GM19193 (cell line): ENCODE data around the gene MROH7.
A peak's percentile ranks its signal among the peaks of the same experiment; 100 is the strongest.

Experiments
- POLR2A ChIP-seq: IDR thresholded peaks from 4 replicates; pipeline ENCODE4 v1.6.1; 2011; ENCODE audit not compliant: insufficient read depth, insufficient read length; ENCODE audit errors: extremely low read depth

Gene MROH7

GRCh38 chr1:54697896-54698295, 56.3 kb downstream of the MROH7 start:
- no peak for TF ChIP-seq POLR2A

GRCh38 chr1:54698346-54698745, 56.8 kb downstream of the MROH7 start:
- TF ChIP-seq POLR2A: no peak

GRCh38 chr1:54699936-54700525, 58.4 kb downstream of the MROH7 start:
- TF ChIP-seq POLR2A: no peak

- no peak for TF ChIP-seq POLR2A
Measured at GRCh38 chr1:54701066-54701465, 59.5 kb downstream of the MROH7 start.

- TF ChIP-seq POLR2A: no peak
Measured at GRCh38 chr1:54701996-54702395, 60.4 kb downstream of the MROH7 start.

- no peak for TF ChIP-seq POLR2A
Measured at GRCh38 chr1:54703471-54703870, 61.9 kb downstream of the MROH7 start.

- TF ChIP-seq POLR2A: no peak
Measured at GRCh38 chr1:54705153-54705552, 63.6 kb downstream of the MROH7 start.

- TF ChIP-seq POLR2A: no peak
Measured at GRCh38 chr1:54706419-54706818, 64.8 kb downstream of the MROH7 start.

GRCh38 chr1:54708385-54708784, 66.8 kb downstream of the MROH7 start:
- no peak for TF ChIP-seq POLR2A

- TF ChIP-seq POLR2A: no peak
Measured at GRCh38 chr1:54709547-54710292, 68.1 kb downstream of the MROH7 start.

GRCh38 chr1:54710434-54710833, 68.8 kb downstream of the MROH7 start:
- TF ChIP-seq POLR2A: no peak

GRCh38 chr1:54710841-54711240, 69.3 kb downstream of the MROH7 start:
- no peak for TF ChIP-seq POLR2A

GRCh38 chr1:54711536-54711935, 70.0 kb downstream of the MROH7 start:
- no peak for TF ChIP-seq POLR2A

- no peak for TF ChIP-seq POLR2A
Measured at GRCh38 chr1:54714881-54715492, 73.4 kb downstream of the MROH7 start.

GRCh38 chr1:54715493-54716298, 74.1 kb downstream of the MROH7 start, which contains the start of gene TTC4:
TTC4 (plus strand) TSS chr1:54715861; CDS start chr1:54715909, 48 bp downstream.
- peak; percentile 93 for TF ChIP-seq POLR2A

GRCh38 chr1:54716299-54717047, 74.9 kb downstream of the MROH7 start:
- no peak for TF ChIP-seq POLR2A
